ENCODE results near the gene PLEKHA8. TPM values are rescaled to one million over a fixed set of nuclear protein-coding genes. Genes with fewer than 3 reads are reported as not detected.

PLEKHA8 gene
- total RNA-seq, 2 experiments from 2014 or later = 10.8 to 10.9 TPM

DNA sequence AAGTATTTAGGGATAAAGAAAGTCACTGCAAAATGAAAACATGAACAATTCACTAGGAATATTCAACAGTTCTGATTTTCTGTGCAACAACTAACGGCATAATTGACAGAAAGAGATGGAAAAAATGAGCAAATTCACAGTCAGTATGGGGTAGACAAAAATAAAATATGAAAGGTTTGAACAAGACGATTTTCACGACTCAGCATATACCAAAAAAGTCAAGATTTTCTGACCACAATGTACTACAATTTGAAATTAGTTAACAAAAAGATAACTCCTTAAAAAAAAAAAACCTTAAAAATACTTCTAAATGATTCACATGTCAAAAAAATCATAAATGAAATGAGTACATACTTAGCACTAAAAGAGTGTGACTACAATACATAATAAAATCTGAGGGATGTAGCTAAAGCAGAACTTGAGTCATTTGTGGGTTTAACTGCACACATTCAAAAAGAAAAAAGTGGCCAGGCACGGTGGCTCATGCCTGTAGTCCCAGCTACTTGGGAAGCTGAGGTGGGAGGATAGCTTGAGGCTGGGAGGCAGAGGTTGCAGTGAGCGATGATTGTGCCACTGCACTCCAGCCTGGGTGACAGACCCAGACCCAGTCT is 84.0 kb downstream of the PLEKHA8 start:
- no peaks in the 10 kb centered on the region for H3K27me3 Mint-ChIP-seq

DNA sequence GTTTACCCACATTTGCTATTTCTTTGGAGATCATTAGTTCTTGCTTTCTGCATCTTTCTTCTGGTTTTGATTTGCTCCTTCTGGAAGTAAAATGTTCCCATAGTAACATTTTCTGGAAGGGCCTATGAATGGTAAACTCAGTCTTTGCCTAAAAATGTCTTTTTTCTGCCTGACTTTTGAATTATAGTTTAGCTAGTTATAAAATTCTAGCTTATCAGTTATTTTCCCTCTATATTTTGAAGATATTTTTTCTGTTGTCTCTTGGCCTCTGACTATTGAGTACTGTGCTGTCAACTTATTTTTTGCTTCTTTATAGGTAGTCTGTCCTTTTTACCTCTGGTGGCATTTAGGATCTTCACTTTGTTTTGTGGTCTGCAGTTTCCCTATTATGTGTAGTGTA is 84.9 kb downstream of the PLEKHA8 start:
- no peak overlapping the region for H3K27ac Mint-ChIP-seq
- H3K27me3 Mint-ChIP-seq = no peaks in the 10 kb centered on the region
- peaks cover 19% of the 10 kb centered on the region for H3K36me3 Mint-ChIP-seq
- CTCF ChIA-PET = no interaction called here
- H3K9me3 Mint-ChIP-seq (ENCODE audit: low read depth) = peaks cover 14% of the 10 kb centered on the region
- H3K4me3 Mint-ChIP-seq = no peak overlapping the region
- peaks cover 2% of the 10 kb centered on the region for H3K4me1 Mint-ChIP-seq
- DNase-seq = no peak
- ATAC-seq = no peak

More for the DNA sequence above, 84.0 kb downstream of the PLEKHA8 start:
- peaks cover 19% of the 10 kb centered on the region for H3K36me3 Mint-ChIP-seq
- no peak overlapping the region for H3K4me3 Mint-ChIP-seq
- H3K27ac Mint-ChIP-seq = no peak overlapping the region
- no peak for DNase-seq
- H3K9me3 Mint-ChIP-seq (ENCODE audit: low read depth) = peaks cover 14% of the 10 kb centered on the region
- peaks cover 2% of the 10 kb centered on the region for H3K4me1 Mint-ChIP-seq
- no peak for ATAC-seq
- CTCF ChIA-PET = no interaction called here

GRCh38 chr7:30114536-30115238 is 86.5 kb downstream of the PLEKHA8 start:
- Mint-ChIP-seq H3K4me3 (no peak overlapping the region), H3K9me3 (ENCODE audit: low read depth) (peaks cover 14% of the 10 kb centered on the region), H3K27me3 (no peaks in the 10 kb centered on the region), H3K36me3 (peaks cover 17% of the 10 kb centered on the region), H3K4me1 (peaks cover 2% of the 10 kb centered on the region), H3K27ac (no peak overlapping the region)
- DNase-seq (no peak), ATAC-seq (no peak)
- CTCF ChIA-PET = no interaction called here

DNA sequence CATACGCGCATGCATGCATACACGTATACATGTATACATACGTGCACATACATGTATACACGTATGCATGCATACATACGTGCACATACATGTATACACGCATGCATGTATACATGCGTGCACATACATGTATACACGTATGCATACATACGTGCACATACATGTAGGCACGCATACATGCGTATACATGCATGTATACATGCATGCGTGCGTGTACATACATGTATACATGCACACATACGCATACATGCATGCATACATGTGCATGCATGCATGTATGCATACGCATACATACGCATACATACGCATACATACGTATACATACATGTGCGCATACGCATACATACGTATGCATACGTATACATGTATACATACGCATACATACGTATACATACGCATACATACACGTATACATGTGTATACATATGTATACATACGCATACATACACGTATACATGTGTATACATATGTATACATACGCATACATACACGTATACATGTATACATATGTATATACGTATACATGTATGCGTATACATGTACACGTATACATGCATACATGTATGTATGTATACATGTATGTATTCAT is 87.6 kb downstream of the PLEKHA8 start:
- H3K4me3 Mint-ChIP-seq = no peak overlapping the region
- peaks cover 2% of the 10 kb centered on the region for H3K4me1 Mint-ChIP-seq
- ATAC-seq = no peak
- no peaks in the 10 kb centered on the region for H3K27me3 Mint-ChIP-seq
- H3K27ac Mint-ChIP-seq = no peak overlapping the region
- CTCF ChIA-PET = no interaction called here
- no peak for DNase-seq
- peaks cover 9% of the 10 kb centered on the region for H3K9me3 Mint-ChIP-seq (ENCODE audit: low read depth)
- H3K36me3 Mint-ChIP-seq = peaks cover 16% of the 10 kb centered on the region

DNA sequence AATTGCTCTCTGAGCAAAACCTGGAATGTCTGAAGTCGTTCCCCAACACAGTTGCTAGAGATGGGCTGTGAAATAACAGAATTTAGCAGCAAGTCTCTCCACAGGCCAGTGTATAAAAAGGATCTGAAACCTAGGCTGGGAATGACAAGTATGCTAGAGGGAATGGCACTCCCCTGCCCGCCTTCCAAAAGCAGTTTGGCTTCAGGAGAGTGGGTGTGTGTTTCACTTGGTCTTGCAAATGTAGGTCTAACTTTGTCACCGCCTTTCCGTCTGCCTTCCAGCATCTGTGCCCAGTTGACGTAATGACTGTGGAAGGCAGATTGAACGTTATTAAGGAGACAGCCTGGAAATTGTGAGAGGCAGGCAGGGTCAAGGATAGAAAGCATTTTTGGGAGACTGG is 88.6 kb downstream of the PLEKHA8 start:
- Mint-ChIP-seq H3K27ac (no peak overlapping the region), H3K9me3 (ENCODE audit: low read depth) (peaks cover 9% of the 10 kb centered on the region), H3K4me3 (no peak overlapping the region), H3K4me1 (peaks cover 2% of the 10 kb centered on the region), H3K36me3 (peaks cover 16% of the 10 kb centered on the region), H3K27me3 (no peaks in the 10 kb centered on the region)
- ATAC-seq = no peak
- CTCF ChIA-PET = interaction anchor here (0.6 kb wide), 1 partner anchor 110 kb away, joined by 4 read pairs; no protein-coding TSS in a partner anchor
- DNase-seq = no peak

DNA sequence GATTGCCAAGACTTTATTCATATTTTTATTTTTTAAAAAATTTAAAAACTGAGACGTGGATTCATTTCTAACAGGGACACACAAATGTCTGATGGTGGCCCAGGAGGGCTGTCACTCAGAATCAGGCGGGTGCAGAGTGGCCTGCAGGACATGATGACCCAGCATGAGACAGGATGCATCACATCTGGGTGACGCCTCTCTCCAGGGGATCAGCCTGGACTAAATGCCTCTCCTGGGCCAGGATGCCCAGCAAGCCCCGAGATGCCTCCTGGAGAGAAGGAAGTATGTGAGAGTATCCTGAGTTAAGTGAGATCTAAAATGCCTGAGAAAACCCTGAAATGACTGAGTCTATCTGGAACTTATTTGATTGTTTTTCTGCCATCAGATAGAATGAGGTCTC is 89.7 kb downstream of the PLEKHA8 start:
- DNase-seq (no peak), ATAC-seq (no peak)
- Mint-ChIP-seq H3K4me1 (peaks cover 6% of the 10 kb centered on the region), H3K27ac (no peak overlapping the region), H3K27me3 (no peaks in the 10 kb centered on the region), H3K9me3 (ENCODE audit: low read depth) (peaks cover 5% of the 10 kb centered on the region), H3K4me3 (no peak overlapping the region), H3K36me3 (peaks cover 14% of the 10 kb centered on the region)
- CTCF ChIA-PET = interaction anchor here (1.0 kb wide), 1 partner anchor 360 kb away, joined by 3 read pairs; no protein-coding TSS in a partner anchor

- ATAC-seq = no peak
- CTCF ChIA-PET = no interaction called here
- DNase-seq = no peak
- Mint-ChIP-seq H3K9me3 (ENCODE audit: low read depth) (no peaks in the 10 kb centered on the region), H3K27ac (no peak overlapping the region), H3K36me3 (no peaks in the 10 kb centered on the region), H3K4me3 (no peak overlapping the region), H3K4me1 (peaks cover 5% of the 10 kb centered on the region), H3K27me3 (no peaks in the 10 kb centered on the region)
Observed at GRCh38 chr7:30119890-30120577, 91.8 kb downstream of the PLEKHA8 start.

GRCh38 chr7:30133736-30134610 is 105.8 kb downstream of the PLEKHA8 start:
- H3K4me1 Mint-ChIP-seq = peaks cover 7% of the 10 kb centered on the region
- H3K9me3 Mint-ChIP-seq (ENCODE audit: low read depth) = no peaks in the 10 kb centered on the region
- peaks cover 34% of the 10 kb centered on the region for H3K27me3 Mint-ChIP-seq
- peaks cover 3% of the 10 kb centered on the region for H3K36me3 Mint-ChIP-seq
- no peak for ATAC-seq
- DNase-seq = no peak
- H3K27ac Mint-ChIP-seq = peak overlapping the region; percentile 65
- peak overlapping the region; percentile 75 for H3K4me3 Mint-ChIP-seq
- CTCF ChIA-PET = interaction anchor here (0.9 to 1.9 kb wide), 3 partner anchors 10 to 60 kb away, joined by 3 to 10 read pairs (median 4); no protein-coding TSS in a partner anchor

GRCh38 chr7:30134611-30135300 is 106.5 kb downstream of the PLEKHA8 start, which contains the start of gene MTURN:
TSS of gene MTURN (plus strand) at chr7:30134986. CDS start at chr7:30135137, 151 bp downstream.
- ATAC-seq = peak; percentile 89
- H3K4me1 Mint-ChIP-seq = peaks cover 7% of the 10 kb centered on the region
- peak within 1 kb of the TSS; percentile 79 for H3K4me3 Mint-ChIP-seq
- H3K27me3 Mint-ChIP-seq = peaks cover 34% of the 10 kb centered on the region
- peak within 1 kb of the TSS; percentile 67 for H3K27ac Mint-ChIP-seq
- H3K9me3 Mint-ChIP-seq (ENCODE audit: low read depth) = no peaks in the 10 kb centered on the region
- peak; percentile 88 for DNase-seq
- CTCF ChIA-PET = interaction anchor here (0.9 to 1.9 kb wide), 4 partner anchors 9 to 179 kb away, joined by 3 to 10 read pairs (median 4); no protein-coding TSS in a partner anchor
- no peaks in the 10 kb centered on the region for H3K36me3 Mint-ChIP-seq

DNA sequence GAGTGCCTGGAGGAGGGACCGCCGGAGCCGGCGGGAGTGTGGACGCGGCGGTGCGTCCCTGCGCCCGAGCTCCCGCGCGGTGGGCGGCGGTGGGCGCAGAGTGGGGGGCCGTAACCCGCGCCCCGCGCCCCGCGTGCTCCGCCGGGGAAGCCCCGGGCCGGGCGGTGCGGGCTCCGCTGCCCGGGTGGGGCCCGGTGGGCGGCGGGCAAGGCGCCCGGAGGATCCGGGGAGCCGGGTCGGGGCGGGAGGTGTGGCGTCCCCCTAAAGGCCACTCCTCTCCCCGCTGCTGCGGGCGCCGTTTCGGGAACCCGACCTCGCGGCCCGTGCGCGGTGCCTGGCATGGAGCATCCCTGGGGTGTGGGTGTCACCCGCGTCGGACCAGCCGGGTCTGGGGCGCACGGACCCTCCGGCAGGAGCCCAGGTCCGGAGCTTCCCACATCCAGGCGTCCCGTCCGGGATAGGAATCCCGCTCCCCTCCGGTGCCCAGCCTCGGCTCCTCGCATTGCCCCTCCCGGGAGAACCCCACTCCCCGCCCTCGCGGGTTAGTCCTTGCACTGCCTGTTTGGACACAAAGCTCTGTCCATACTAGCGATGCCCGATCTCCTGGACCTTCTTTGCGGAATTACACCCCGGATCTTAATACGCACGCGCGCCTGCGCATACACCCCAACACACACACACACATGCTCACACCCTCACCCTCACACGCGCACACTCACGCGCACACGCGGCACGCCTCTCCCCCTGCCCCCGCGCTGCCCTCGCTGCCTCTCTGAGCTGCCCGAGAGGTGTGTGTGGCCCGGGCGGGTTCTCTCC is 107.3 kb downstream of the PLEKHA8 start:
- Mint-ChIP-seq H3K4me1 (peaks cover 7% of the 10 kb centered on the region), H3K4me3 (peak overlapping the region; percentile 79), H3K27me3 (peaks cover 34% of the 10 kb centered on the region), H3K9me3 (ENCODE audit: low read depth) (no peaks in the 10 kb centered on the region), H3K27ac (peak overlapping the region; percentile 67), H3K36me3 (no peaks in the 10 kb centered on the region)
- CTCF ChIA-PET = interaction anchor here (1.2 to 1.9 kb wide), 2 partner anchors 28 to 180 kb away, joined by 3 to 10 read pairs; no protein-coding TSS in a partner anchor
- ATAC-seq (peak; percentile 37), DNase-seq (peak; percentile 56)

- DNase-seq = no peak
- Mint-ChIP-seq H3K27ac (no peak overlapping the region), H3K36me3 (no peaks in the 10 kb centered on the region), H3K4me3 (peak overlapping the region; percentile 79), H3K27me3 (peaks cover 29% of the 10 kb centered on the region), H3K4me1 (peaks cover 7% of the 10 kb centered on the region), H3K9me3 (ENCODE audit: low read depth) (no peaks in the 10 kb centered on the region)
- no peak for ATAC-seq
- CTCF ChIA-PET = interaction anchor here (1.2 kb wide), 1 partner anchor 181 kb away, joined by 3 read pairs; no protein-coding TSS in a partner anchor
Observed at GRCh38 chr7:30136117-30136731, 108.0 kb downstream of the PLEKHA8 start.

Data from activated CD8-positive, alpha-beta memory T cell treated with anti-CD3 and anti-CD28 coated beads, Interleukin-2, amount 10 ng/mL, durations not matched to agents 7 days and 5 days (primary cell).